SK-N-SH (cell line): Measurements from ENCODE around the gene RHOT2. TPM values are rescaled to one million over a fixed set of nuclear protein-coding genes. Genes with fewer than 3 reads are reported as not detected.

Experiments
- CTCF ChIA-PET: fragments of 300-600, 350-600 bp; formaldehyde crosslinking; extraction: SDS; loops from one replicate; lab custom pipeline; 2021; lab: Yijun Ruan, JAX
- POLR2A ChIA-PET: fragments of 350-600 bp; sonication (Branson Sonifier 250); formaldehyde crosslinking; extraction: SDS; loops from one replicate; lab custom pipeline; 2020; ENCODE audit warnings: antibody characterized with exemption, inconsistent platforms; lab: Yijun Ruan, JAX
- DNase-seq: peaks from one replicate; pipeline ENCODE4 v3.0.0; 2012
- H2AFZ ChIP-seq: fragments of 200-600 bp; sonication (generic); 2 replicates; pipeline ENCODE4 v1.8.1; 2016; ENCODE audit warnings: antibody characterized with exemption, mild to moderate bottlenecking, low read depth
- H3F3A ChIP-seq: fragments of 200-600 bp; sonication (generic); replicated peaks from 2 replicates; pipeline ENCODE3; 2016; ENCODE audit warnings: antibody characterized with exemption, mild to moderate bottlenecking; ENCODE audit not compliant: insufficient read depth
- H3K27ac ChIP-seq, 2 experiments: fragments of 200-500 bp in 1 of 2; fragments of 200-600 bp in 1 of 2; sonication (Bioruptor generic) in 1 of 2; sonication (generic), shearing (Covaris generic) in 1 of 2; 2 replicates each; pipeline versions ENCODE4 v1.5.1 to v1.6.1; 2014 to 2016; ENCODE audit warnings: low read depth in 2 of 2, inconsistent platforms in 1 of 2, low read length in 1 of 2, mild to moderate bottlenecking in 1 of 2, mixed read lengths in 1 of 2
- H3K27me3 ChIP-seq: fragments of 200-600 bp; sonication (generic), shearing (Covaris generic); 2 replicates; pipeline ENCODE4 v1.6.1; 2016; ENCODE audit warnings: mixed run types; ENCODE audit not compliant: insufficient read depth
- H3K36me3 ChIP-seq, 2 experiments: fragments of 200-500 bp in 1 of 2; fragments of 200-600 bp in 1 of 2; sonication (Bioruptor generic) in 1 of 2; sonication (generic) in 1 of 2; replicated peaks in 1 of 2; 2 replicates each; pipeline versions ENCODE3 to v1.5.1; 2014 to 2016; ENCODE audit warnings: low read length in 1 of 2, mild to moderate bottlenecking in 1 of 2; ENCODE audit not compliant: insufficient read depth in 2 of 2, control insufficient read depth in 1 of 2
- H3K4me1 ChIP-seq, 2 experiments: fragments of 200-500 bp in 1 of 2; fragments of 200-600 bp in 1 of 2; sonication (Bioruptor generic) in 1 of 2; sonication (generic), shearing (Covaris generic) in 1 of 2; 2 replicates each; pipeline versions ENCODE4 v1.5.1 to v1.6.1; 2014 to 2016; ENCODE audit warnings: low read depth in 1 of 2, low read length in 1 of 2, mixed run types in 1 of 2; ENCODE audit not compliant: insufficient read depth in 2 of 2, control insufficient read depth in 1 of 2
- H3K4me2 ChIP-seq: fragments of 200-600 bp; sonication (generic), shearing (Covaris generic); 2 replicates; pipeline ENCODE4 v1.6.1; 2017; ENCODE audit warnings: mixed run types
- H3K4me3 ChIP-seq, 2 experiments: fragments of 200-500 bp in 1 of 2; fragments of 200-600 bp in 1 of 2; sonication (Bioruptor generic) in 1 of 2; sonication (generic), shearing (Covaris generic) in 1 of 2; 2 replicates each; pipeline versions ENCODE4 v1.5.1 to v1.8.1; 2014 to 2016; ENCODE audit warnings: low read depth in 2 of 2, inconsistent platforms in 1 of 2, low read length in 1 of 2, mild to moderate bottlenecking in 1 of 2, mixed read lengths in 1 of 2, moderate library complexity in 1 of 2
- H3K79me2 ChIP-seq: fragments of 200-600 bp; sonication (generic); 2 replicates; pipeline ENCODE4 v1.8.1; 2017; ENCODE audit warnings: mild to moderate bottlenecking; ENCODE audit not compliant: insufficient read depth
- H3K9ac ChIP-seq: fragments of 200-600 bp; sonication (generic); 2 replicates; pipeline ENCODE4 v1.6.1; 2017; ENCODE audit warnings: mixed run types
- H3K9me2 ChIP-seq: fragments of 200-600 bp; sonication (generic); 2 replicates; pipeline ENCODE4 v1.6.1; 2017; ENCODE audit warnings: mixed run types
- H3K9me3 ChIP-seq: fragments of 200-600 bp; sonication (generic); 2 replicates; pipeline ENCODE4 v1.6.1; 2017; ENCODE audit warnings: mixed run types, mild to moderate bottlenecking, moderate library complexity
- H4K20me1 ChIP-seq: fragments of 200-600 bp; sonication (generic); 2 replicates; pipeline ENCODE4 v1.6.1; 2017; ENCODE audit warnings: mild to moderate bottlenecking, mixed run types; ENCODE audit not compliant: insufficient read depth
- EZH2phosphoT487 ChIP-seq: fragments of 200-600 bp; sonication (generic); IDR thresholded peaks from 2 replicates; pipeline ENCODE4 v1.6.1; 2017; ENCODE audit warnings: low read depth, mixed run types, mild to moderate bottlenecking, antibody characterized with exemption, moderate library complexity, borderline replicate concordance
- FOSL2 ChIP-seq: IDR thresholded peaks from 2 replicates; pipeline ENCODE4 v1.4.0; 2012; ENCODE audit warnings: low read depth, mild to moderate bottlenecking, moderate library complexity, borderline replicate concordance
- MXI1 ChIP-seq: IDR thresholded peaks from 2 replicates; pipeline ENCODE4 v1.6.1; 2012; ENCODE audit warnings: mild to moderate bottlenecking, low read depth, low read length, improper control_type of control experiment
- NFIC ChIP-seq: IDR thresholded peaks from 2 replicates; pipeline ENCODE4 v1.4.0; 2012; ENCODE audit warnings: borderline replicate concordance
- POLR2AphosphoS5 ChIP-seq: IDR thresholded peaks from 2 replicates; pipeline ENCODE4 v1.6.1; 2012; ENCODE audit warnings: low read depth, low read length
- RAD21 ChIP-seq: IDR thresholded peaks from 2 replicates; pipeline ENCODE4 v1.6.1; 2012; ENCODE audit warnings: mild to moderate bottlenecking, low read length
- RFX5 ChIP-seq: IDR thresholded peaks from 2 replicates; pipeline ENCODE4 v1.6.1; 2012; ENCODE audit warnings: mild to moderate bottlenecking, improper control_type of control experiment, low read length
- SMC3 ChIP-seq: IDR thresholded peaks from 2 replicates; pipeline ENCODE4 v1.6.1; 2012; ENCODE audit warnings: low read depth, low read length, improper control_type of control experiment
- YY1 ChIP-seq: IDR thresholded peaks from 2 replicates; pipeline ENCODE4 v1.4.0; 2012; ENCODE audit warnings: low read depth, mild to moderate bottlenecking
- WGBS: methylation state at CpG from one replicate; pipeline ENCODE4 v1.1.6; 2017; ENCODE audit warnings: low lambda C conversion rate; 5-methylcytosine and 5-hydroxymethylcytosine counted together
- polyA plus RNA-seq, 3 experiments: library from polyadenylated mRNA; depleted of rRNA; stranded (reverse); fragments of >200 nt; gene quantifications; 2 replicates each; pipeline ENCODE4 v1.2.3, GENCODE V29; 2012
- TF ChIP-seq, protein P1 (sequence below): fragments of 200-600 bp; sonication (generic); IDR thresholded peaks from 2 replicates; pipeline ENCODE4 v1.6.1; 2017; ENCODE audit warnings: antibody characterized with exemption, mild to moderate bottlenecking, moderate library complexity
- TF ChIP-seq, protein P2 (sequence below): IDR thresholded peaks from 2 replicates; pipeline ENCODE4; 2012

RHOT2 gene
- polyA plus RNA-seq, 1 of the 3 experiments (the other 2 are of a cell fraction), result 229 TPM

DNA sequence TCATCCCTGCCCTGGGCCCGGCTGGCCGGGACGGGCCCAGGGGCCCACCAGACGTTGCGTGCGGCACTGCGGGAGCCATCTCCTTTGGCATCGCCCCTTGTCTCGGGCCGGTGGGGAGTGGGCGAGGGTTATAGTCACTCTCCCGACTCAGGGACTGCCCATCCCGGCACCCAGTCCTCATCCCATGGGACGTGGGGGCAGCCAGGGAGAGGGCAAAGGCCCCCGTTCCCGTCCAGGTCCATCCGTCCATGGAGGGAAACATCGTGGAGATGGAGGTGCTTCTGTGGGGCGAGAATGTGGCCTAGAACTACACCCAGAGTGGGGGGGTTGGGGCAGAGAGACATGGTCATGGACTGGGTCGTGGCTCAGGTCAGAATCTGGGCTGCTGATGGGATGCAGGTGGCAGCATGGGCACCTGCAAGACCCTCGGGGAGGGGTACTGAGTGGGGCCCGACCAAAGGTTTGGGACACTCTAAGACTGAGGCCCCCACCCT, 21.2 kb upstream of the RHOT2 start:
- H3K9ac ChIP-seq, result no peak overlapping the region
- H3F3A ChIP-seq, result peaks cover 5% of the 10 kb centered on the region
- no peak for TF ChIP-seq FOSL2
- H3K27ac ChIP-seq, result no peak overlapping the region; a peak in 1 of 4 replicates
- H3K9me2 ChIP-seq, result no peaks in the 10 kb centered on the region
- H3K9me3 ChIP-seq, result no peaks in the 10 kb centered on the region
- H3K4me2 ChIP-seq, result no peak overlapping the region
- H3K36me3 ChIP-seq, result no peaks in the 10 kb centered on the region
- H3K79me2 ChIP-seq, result peaks cover 30% of the 10 kb centered on the region; the same call in 1 of the 2 replicates
- H3K4me1 ChIP-seq, result peaks cover 10 to 38% of the 10 kb centered on the region in 2 experiments; a peak in 2 of 4 replicates
- WGBS, result 92% methylated on average over 10 of the region's 22 CpGs
- no peak for DNase-seq
- H4K20me1 ChIP-seq, result no peaks in the 10 kb centered on the region
- POLR2A ChIA-PET, result no interaction called here
- H3K27me3 ChIP-seq, result no peaks in the 10 kb centered on the region
- no peak overlapping the region for H3K4me3 ChIP-seq
- CTCF ChIA-PET, result interaction anchor here (1.3 to 7.8 kb wide), 6 partner anchors 8 to 29 kb away, joined by 3 to 92 read pairs (median 12); partner anchors contain the start of genes RHBDL1 and RHOT2
- no peak overlapping the region for H2AFZ ChIP-seq

DNA sequence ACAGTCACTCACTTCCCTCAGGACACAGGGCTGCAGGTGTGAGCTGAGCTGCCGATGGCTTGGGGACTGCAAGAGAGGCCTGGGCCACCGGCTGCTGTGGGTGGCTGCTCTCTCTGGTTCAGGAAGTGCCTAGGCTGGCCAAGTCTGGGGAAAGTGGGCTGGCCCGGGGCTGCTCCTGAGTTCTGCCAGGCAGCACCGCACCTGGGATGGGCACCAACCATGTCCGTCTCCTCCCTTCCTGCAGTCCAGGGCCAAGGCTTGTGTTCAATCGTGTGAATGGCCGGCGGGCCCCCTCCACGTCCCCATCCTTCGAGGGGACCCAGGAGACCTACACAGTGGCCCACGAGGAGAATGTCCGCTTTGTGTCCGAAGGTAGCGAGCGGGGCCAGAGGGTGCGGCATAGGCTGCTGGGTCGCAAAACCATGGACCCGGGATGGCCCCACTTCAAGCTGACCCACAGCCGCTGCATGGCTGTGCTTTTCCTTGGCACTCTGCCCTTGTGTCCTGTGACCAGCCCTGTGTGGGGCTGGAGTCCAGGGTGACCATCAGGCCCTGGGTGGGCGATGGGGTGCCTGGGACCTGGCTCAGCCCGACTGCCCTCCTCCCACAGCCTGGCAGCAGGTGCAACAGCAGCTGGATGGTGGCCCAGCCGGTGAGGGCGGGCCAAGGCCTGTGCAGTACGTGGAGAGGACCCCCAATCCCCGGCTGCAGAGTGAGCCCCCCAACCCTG, 20.6 kb upstream of the RHOT2 start:
- peak overlapping the region; percentile 91 for H3K4me2 ChIP-seq
- no peak overlapping the region for H2AFZ ChIP-seq
- peaks cover 30% of the 10 kb centered on the region; the same call in 1 of the 2 replicates for H3K79me2 ChIP-seq
- no peaks in the 10 kb centered on the region for H3K9me3 ChIP-seq
- no peaks in the 10 kb centered on the region for H3K9me2 ChIP-seq
- peaks cover 10 to 38% of the 10 kb centered on the region in 2 experiments; a peak in 2 of 4 replicates for H3K4me1 ChIP-seq
- H3K4me3 ChIP-seq, result no peak overlapping the region
- POLR2A ChIA-PET, result interaction anchor here (0.6 to 1.6 kb wide), 2 partner anchors 15 to 77 kb away, joined by 3 to 5 read pairs; no protein-coding TSS in a partner anchor
- no peaks in the 10 kb centered on the region for H4K20me1 ChIP-seq
- CTCF ChIA-PET, result interaction anchor here (0.6 to 7.8 kb wide), 14 partner anchors 9 to 1697 kb away, joined by 3 to 92 read pairs (median 7); partner anchors contain the start of genes METTL26, RHBDL1, RHOT2 and STUB1
- H3K27ac ChIP-seq, result peak overlapping the region in 1 of 2 experiments; percentile 80; a peak in 1 of 4 replicates
- H3K27me3 ChIP-seq, result no peaks in the 10 kb centered on the region
- DNase-seq, result no peak
- WGBS, result 100% methylated on average over 3 of the region's 25 CpGs
- H3K36me3 ChIP-seq, result peaks cover 0 to under 1% of the 10 kb centered on the region in 2 experiments
- no peak overlapping the region for H3K9ac ChIP-seq
- no peak for TF ChIP-seq YY1
- TF ChIP-seq, protein P1, sequence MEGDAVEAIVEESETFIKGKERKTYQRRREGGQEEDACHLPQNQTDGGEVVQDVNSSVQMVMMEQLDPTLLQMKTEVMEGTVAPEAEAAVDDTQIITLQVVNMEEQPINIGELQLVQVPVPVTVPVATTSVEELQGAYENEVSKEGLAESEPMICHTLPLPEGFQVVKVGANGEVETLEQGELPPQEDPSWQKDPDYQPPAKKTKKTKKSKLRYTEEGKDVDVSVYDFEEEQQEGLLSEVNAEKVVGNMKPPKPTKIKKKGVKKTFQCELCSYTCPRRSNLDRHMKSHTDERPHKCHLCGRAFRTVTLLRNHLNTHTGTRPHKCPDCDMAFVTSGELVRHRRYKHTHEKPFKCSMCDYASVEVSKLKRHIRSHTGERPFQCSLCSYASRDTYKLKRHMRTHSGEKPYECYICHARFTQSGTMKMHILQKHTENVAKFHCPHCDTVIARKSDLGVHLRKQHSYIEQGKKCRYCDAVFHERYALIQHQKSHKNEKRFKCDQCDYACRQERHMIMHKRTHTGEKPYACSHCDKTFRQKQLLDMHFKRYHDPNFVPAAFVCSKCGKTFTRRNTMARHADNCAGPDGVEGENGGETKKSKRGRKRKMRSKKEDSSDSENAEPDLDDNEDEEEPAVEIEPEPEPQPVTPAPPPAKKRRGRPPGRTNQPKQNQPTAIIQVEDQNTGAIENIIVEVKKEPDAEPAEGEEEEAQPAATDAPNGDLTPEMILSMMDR, result no peak
- H3F3A ChIP-seq, result peaks cover 5% of the 10 kb centered on the region

DNA sequence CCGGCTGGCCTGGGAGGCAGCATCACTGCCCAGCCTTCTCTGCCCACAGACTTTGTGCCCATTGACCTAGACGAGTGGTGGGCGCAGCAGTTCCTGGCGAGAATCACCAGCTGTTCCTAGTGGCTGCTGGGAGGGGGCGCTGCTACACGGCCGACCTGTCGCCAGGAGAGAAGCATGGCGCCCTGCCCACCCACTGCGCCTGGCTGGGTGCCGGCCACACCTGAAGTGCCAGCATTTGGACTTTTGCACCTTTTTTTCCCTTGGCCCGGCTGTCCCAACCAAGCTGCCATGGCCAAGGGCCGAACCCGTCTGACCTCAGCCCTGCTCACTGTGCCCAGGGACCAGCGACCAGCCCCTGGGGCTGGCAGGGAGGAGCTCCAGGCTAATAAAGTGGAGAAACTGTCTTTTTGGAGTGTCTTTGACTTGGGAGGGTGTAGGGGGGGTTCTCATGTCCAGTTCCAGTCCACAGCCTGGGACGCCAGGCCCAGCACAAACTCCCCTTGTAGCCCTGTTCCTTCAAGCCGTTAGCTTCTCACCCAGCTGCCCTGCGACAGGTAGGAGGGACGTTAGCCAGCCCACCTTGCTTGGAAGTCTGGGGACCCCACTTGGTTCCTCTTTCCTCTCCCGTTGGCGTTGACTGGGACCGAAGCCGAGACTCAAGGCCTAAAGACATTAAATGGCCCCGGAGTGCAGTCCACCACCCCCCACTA, 19.7 kb upstream of the RHOT2 start:
- Histone ChIP-seq H3K36me3 (peaks cover 0 to 7% of the 10 kb centered on the region in 2 experiments), H3K4me1 (peaks cover 4 to 30% of the 10 kb centered on the region in 2 experiments; a peak in 2 of 4 replicates), H3K9me3 (no peaks in the 10 kb centered on the region), H3K79me2 (peaks cover 22% of the 10 kb centered on the region; the same call in 1 of the 2 replicates), H2AFZ (no peak overlapping the region), H3K4me3 (peak overlapping the region; percentile 70 to 76), H3K9me2 (no peaks in the 10 kb centered on the region), H3K27ac (peak overlapping the region; percentile 77 to 80), H3F3A (peaks cover 5% of the 10 kb centered on the region), H4K20me1 (no peaks in the 10 kb centered on the region), H3K9ac (peak overlapping the region; percentile 85), H3K27me3 (no peaks in the 10 kb centered on the region), H3K4me2 (peak overlapping the region; percentile 91)
- peak; percentile 89 for DNase-seq
- ChIA-PET CTCF (interaction anchor here (0.6 to 7.8 kb wide), 21 partner anchors 10 to 1696 kb away, joined by 3 to 92 read pairs (median 4); partner anchors contain the start of genes METTL26, RHBDL1, RHOT2 and STUB1), POLR2A (interaction anchor here (0.6 to 1.6 kb wide), 3 partner anchors 14 to 78 kb away, joined by 3 to 5 read pairs (median 3); no protein-coding TSS in a partner anchor)
- 35% methylated on average over 15 of the region's 24 CpGs for WGBS
- TF ChIP-seq MXI1 (peak; percentile 73), NFIC (no peak), EZH2phosphoT487 (no peak), RAD21 (peak; percentile 51), SMC3 (peak; percentile 27; the same call in 1 of the 2 replicates), POLR2AphosphoS5 (no peak), RFX5 (no peak)
- TF ChIP-seq, protein P2, sequence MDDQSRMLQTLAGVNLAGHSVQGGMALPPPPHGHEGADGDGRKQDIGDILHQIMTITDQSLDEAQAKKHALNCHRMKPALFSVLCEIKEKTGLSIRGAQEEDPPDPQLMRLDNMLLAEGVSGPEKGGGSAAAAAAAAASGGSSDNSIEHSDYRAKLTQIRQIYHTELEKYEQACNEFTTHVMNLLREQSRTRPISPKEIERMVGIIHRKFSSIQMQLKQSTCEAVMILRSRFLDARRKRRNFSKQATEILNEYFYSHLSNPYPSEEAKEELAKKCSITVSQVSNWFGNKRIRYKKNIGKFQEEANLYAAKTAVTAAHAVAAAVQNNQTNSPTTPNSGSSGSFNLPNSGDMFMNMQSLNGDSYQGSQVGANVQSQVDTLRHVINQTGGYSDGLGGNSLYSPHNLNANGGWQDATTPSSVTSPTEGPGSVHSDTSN, result no peak
- TF ChIP-seq, protein P1, result peak; percentile 64
